Urothelium cell line (cell line): ENCODE measurements around the gene ASPN.

Experiments used
- DNase-seq: peaks from one replicate; pipeline ENCODE4 v3.0.0; 2011; ENCODE audit warnings: low spot score, mixed read lengths
- FAIRE-seq: peaks from 2 replicates; lab custom pipeline; 2011; peaks lifted over from hg19 to GRCh38; lab: Jason Lieb, UNC

ASPN gene

GRCh38 chr9:92506184-92506857 is 24.0 kb upstream of the ASPN start:
- DNase-seq (peak; percentile 61), FAIRE-seq (no peak)

- FAIRE-seq (no peak), DNase-seq (no peak)
Observed at GRCh38 chr9:92504881-92505280, 22.6 kb upstream of the ASPN start.

- FAIRE-seq: no peak
- no peak for DNase-seq
Observed at GRCh38 chr9:92503156-92503555, 20.9 kb upstream of the ASPN start.

GRCh38 chr9:92501671-92502393 is 19.5 kb upstream of the ASPN start:
- peak; percentile 21 for DNase-seq
- no peak for FAIRE-seq

- DNase-seq: no peak
- FAIRE-seq: no peak
Observed at GRCh38 chr9:92500725-92501124, 18.4 kb upstream of the ASPN start.

GRCh38 chr9:92499701-92500100 is 17.4 kb upstream of the ASPN start:
- no peak for FAIRE-seq
- DNase-seq: no peak

GRCh38 chr9:92496396-92497176 is 14.3 kb upstream of the ASPN start:
- FAIRE-seq: no peak
- no peak for DNase-seq

- no peak for FAIRE-seq
- DNase-seq: no peak
Observed at GRCh38 chr9:92494856-92495255, 12.6 kb upstream of the ASPN start.

- no peak for FAIRE-seq
- no peak for DNase-seq
Observed at GRCh38 chr9:92493749-92494387, 11.6 kb upstream of the ASPN start.

- no peak for FAIRE-seq
- DNase-seq: no peak
Observed at GRCh38 chr9:92492781-92493401, 10.6 kb upstream of the ASPN start.

- no peak for FAIRE-seq
- peak; percentile 18 for DNase-seq
Observed at GRCh38 chr9:92488681-92489550, 6.6 kb upstream of the ASPN start.

- no peak for FAIRE-seq
- DNase-seq: no peak
Observed at GRCh38 chr9:92486371-92486770, 4.1 kb upstream of the ASPN start.

- FAIRE-seq: no peak
- DNase-seq: no peak
Observed at GRCh38 chr9:92484563-92484962, 2.3 kb upstream of the ASPN start.

- DNase-seq (no peak), FAIRE-seq (no peak)
Observed at GRCh38 chr9:92483627-92484545, 1.6 kb upstream of the ASPN start.

GRCh38 chr9:92482805-92483204 is 499 bp upstream of the ASPN start:
- DNase-seq (no peak), FAIRE-seq (no peak)

GRCh38 chr9:92480986-92481633 is 1.2 kb downstream of the ASPN start:
- DNase-seq (peak; percentile 12), FAIRE-seq (no peak)

GRCh38 chr9:92480291-92480771 is 2.0 kb downstream of the ASPN start:
- no peak for DNase-seq
- FAIRE-seq: no peak

GRCh38 chr9:92479346-92479745 is 3.0 kb downstream of the ASPN start:
- DNase-seq (no peak), FAIRE-seq (no peak)
